SH-SY5Y (cell line): ENCODE data around the gene PPP1R1C.

ENCODE experiments used
- GATA2 ChIP-seq: IDR thresholded peaks from 2 replicates; pipeline ENCODE4 v1.6.1; 2011; ENCODE audit warnings: mild to moderate bottlenecking, low read depth, low read length
- GATA3 ChIP-seq: IDR thresholded peaks from 2 replicates; pipeline ENCODE4 v1.6.1; 2011; ENCODE audit warnings: low read depth, mild to moderate bottlenecking, low read length, moderate library complexity

DNA sequence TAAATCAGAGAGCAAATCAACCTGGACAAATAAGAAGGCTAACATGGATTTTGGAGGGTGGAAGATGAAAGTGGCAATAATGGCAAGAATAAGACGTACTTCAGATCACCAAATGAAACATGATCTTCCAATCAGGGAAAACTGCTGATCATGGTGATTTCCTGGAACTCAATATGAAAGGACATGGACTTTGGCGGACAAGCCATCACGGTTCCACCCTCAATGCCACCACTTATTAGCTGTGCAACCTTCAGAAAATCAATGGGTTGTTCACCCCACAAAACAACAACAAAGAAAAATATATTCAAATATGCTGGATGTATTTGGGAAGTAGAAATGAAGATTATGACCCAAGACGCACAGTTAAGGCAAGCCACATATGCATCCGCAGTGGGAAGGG is 81.7 kb downstream of the PPP1R1C start:
- TF ChIP-seq GATA2 (no peak), GATA3 (no peak)
